ENCODE data around the gene HSPA12A.

Gene HSPA12A

DNA sequence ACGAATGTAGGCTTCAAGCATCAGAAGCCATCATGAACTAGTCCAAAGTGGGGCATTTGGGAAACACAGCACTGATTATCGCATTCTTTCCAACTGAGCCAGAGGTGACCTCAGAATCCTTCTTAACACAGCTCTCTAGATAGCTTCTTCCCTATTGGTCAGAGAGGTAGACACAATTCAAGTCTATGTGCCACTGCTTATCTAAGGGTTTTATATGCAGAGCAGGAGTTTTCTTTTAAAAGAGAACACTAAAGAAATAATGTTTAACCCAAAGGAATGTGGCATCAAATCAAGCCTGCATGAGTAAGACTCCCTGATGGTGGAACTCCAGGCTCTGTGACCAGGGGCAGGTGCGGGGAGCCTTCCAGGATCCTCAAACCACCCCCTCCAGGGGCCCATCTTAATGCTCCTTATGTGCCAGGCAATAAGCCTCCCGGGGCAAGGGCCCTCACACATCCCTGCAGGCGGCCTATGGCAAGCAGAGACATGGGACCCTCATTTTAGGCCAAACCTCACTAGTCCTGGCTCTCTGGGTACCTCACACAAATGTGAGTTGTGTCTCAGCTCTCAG, 13.8 kb downstream of the HSPA12A start:
- Histone ChIP-seq H3K18ac (ENCODE audit: low read length) (no peak overlapping the region), H3K4me1 (ENCODE audit: control insufficient read depth in 1 of 2, insufficient read depth in 2 of 2, low read length in 2 of 2) (no peaks in the 10 kb centered on the region), H4K8ac (ENCODE audit: low read depth, low read length) (no peak overlapping the region), H4K12ac (ENCODE audit: low read depth, low read length) (no peak overlapping the region), H3K4ac (ENCODE audit: low read depth, low read length) (no peak overlapping the region), H2AK5ac (ENCODE audit: low read length) (no peak overlapping the region), H3K9me3 (ENCODE audit: insufficient read depth, low read depth, low read length) (no peaks in the 10 kb centered on the region), H3K79me1 (ENCODE audit: low read length) (no peaks in the 10 kb centered on the region), H3K14ac (ENCODE audit: low read length) (no peak overlapping the region), H3K27me3 (ENCODE audit: insufficient read depth, low read length) (no peaks in the 10 kb centered on the region), H3K27ac (ENCODE audit: low read depth, low read length) (no peak overlapping the region), H4K91ac (ENCODE audit: low read depth, low read length) (no peak overlapping the region), H3K4me2 (ENCODE audit: low read length) (no peak overlapping the region), H3K4me3 (ENCODE audit: low read depth, low read length) (no peak overlapping the region), H3K9ac (ENCODE audit: low read length) (no peak overlapping the region), H3K36me3 (ENCODE audit: control insufficient read depth in 1 of 2, insufficient read depth in 2 of 2, low read length in 2 of 2) (no peaks in the 10 kb centered on the region), H3K23ac (ENCODE audit: low read length) (no peak overlapping the region), H2BK12ac (ENCODE audit: low read length) (no peak overlapping the region), H3K79me2 (ENCODE audit: control insufficient read depth, insufficient read depth, low read length, poor library complexity) (no peaks in the 10 kb centered on the region), H2BK5ac (ENCODE audit: low read depth, low read length, poor library complexity) (no peak overlapping the region), H2BK120ac (ENCODE audit: insufficient read depth, low read length, poor library complexity) (no peak overlapping the region), H2AFZ (ENCODE audit: insufficient read depth, low read length, poor library complexity) (no peak overlapping the region)
- no peak for DNase-seq
- WGBS (ENCODE audit: extremely low coverage, insufficient coverage, insufficient read length) = no CpG with 5 or more reads among the region's 5 CpGs

DNA sequence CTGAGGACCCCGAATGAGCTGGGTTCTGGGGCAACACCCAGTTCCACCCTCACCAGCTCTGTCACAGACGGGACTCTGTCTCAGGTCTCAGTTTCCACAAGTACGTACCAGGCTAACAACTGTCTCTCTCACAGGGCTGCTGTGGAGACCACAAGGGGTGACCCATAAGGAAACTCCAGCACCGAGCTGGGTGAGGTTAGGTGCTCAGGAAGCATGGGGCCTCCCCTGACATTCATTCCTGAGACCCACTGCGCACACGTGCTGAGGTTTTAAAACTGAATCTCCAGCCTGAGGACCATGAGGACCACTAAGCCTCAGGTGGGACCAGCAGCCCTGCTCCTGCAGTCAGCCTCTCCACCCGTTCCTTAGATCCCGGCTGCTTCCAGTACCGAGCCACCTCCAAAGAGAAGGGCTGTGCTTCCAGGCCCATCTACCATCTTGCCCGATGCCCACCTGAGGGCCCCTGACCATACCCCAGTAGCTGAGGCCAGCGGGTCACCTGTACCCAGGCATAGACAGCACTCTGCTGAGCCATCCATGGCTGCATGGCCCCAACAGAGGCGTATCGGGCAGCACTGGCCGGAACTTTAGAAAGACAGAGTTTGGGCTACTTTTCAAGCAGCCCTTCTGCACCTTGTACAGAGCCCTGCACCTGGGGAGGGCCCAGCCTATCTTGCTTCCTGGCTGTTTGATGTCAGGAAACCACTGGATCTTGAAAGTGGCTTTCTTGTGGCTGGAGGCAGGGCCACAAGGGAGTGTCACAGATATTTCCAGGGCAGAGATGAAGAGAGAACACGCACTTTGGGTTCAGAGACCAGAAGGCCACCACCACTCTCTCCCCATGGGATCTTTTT, 18.7 kb downstream of the HSPA12A start:
- Histone ChIP-seq H2BK120ac (ENCODE audit: insufficient read depth, low read length, poor library complexity) (no peak overlapping the region), H3K4ac (ENCODE audit: low read depth, low read length) (no peak overlapping the region), H3K4me2 (ENCODE audit: low read length) (no peak overlapping the region), H3K27me3 (ENCODE audit: insufficient read depth, low read length) (no peaks in the 10 kb centered on the region), H3K9me3 (ENCODE audit: insufficient read depth, low read depth, low read length) (no peaks in the 10 kb centered on the region), H3K79me1 (ENCODE audit: low read length) (no peaks in the 10 kb centered on the region), H3K4me3 (ENCODE audit: low read depth, low read length) (no peak overlapping the region), H2AK5ac (ENCODE audit: low read length) (no peak overlapping the region), H4K8ac (ENCODE audit: low read depth, low read length) (no peak overlapping the region), H2AFZ (ENCODE audit: insufficient read depth, low read length, poor library complexity) (no peak overlapping the region), H3K14ac (ENCODE audit: low read length) (no peak overlapping the region), H3K18ac (ENCODE audit: low read length) (no peak overlapping the region), H4K91ac (ENCODE audit: low read depth, low read length) (no peak overlapping the region), H2BK5ac (ENCODE audit: low read depth, low read length, poor library complexity) (no peak overlapping the region), H3K79me2 (ENCODE audit: control insufficient read depth, insufficient read depth, low read length, poor library complexity) (no peaks in the 10 kb centered on the region), H3K36me3 (ENCODE audit: control insufficient read depth in 1 of 2, insufficient read depth in 2 of 2, low read length in 2 of 2) (no peaks in the 10 kb centered on the region), H4K12ac (ENCODE audit: low read depth, low read length) (no peak overlapping the region), H3K4me1 (ENCODE audit: control insufficient read depth in 1 of 2, insufficient read depth in 2 of 2, low read length in 2 of 2) (no peaks in the 10 kb centered on the region), H3K9ac (ENCODE audit: low read length) (no peak overlapping the region), H3K23ac (ENCODE audit: low read length) (no peak overlapping the region), H2BK12ac (ENCODE audit: low read length) (no peak overlapping the region), H3K27ac (ENCODE audit: low read depth, low read length) (no peak overlapping the region)
- no peak for DNase-seq
- WGBS (ENCODE audit: extremely low coverage, insufficient coverage, insufficient read length) = no CpG with 5 or more reads among the region's 15 CpGs

DNA sequence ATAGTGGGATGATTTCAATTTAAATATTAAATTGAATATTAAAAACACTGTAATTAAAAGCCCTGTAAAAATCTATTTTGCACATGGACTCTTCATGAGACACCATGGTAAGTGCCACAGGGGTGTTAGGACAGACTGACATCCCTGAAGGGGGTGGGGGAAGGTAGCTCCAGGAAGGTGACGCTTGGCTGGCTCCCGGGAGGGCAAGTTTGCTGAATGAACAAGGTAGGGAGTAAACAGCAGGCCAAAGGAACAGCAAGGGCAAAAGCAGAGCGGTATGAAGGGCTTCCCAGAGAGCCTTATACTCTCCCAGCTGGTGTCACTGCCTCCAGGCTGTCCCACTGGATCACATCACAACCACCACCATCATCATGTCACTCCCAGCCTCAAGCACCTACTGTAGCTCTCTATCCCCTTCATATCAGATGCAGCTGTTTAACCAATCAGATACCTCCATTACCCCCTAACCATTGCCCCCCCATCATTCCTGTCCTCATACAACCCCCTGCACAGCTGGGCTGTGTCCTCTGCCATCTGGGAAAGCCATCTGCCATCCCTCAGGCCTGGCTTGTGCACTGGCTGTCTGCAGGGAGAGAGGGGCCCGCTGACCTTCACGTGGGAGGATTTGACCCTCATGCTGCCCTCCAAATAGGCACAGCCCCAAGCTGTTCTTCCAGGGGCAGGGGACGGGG, 19.5 kb downstream of the HSPA12A start:
- Histone ChIP-seq H2AFZ (ENCODE audit: insufficient read depth, low read length, poor library complexity) (no peak overlapping the region), H4K12ac (ENCODE audit: low read depth, low read length) (no peak overlapping the region), H3K79me2 (ENCODE audit: control insufficient read depth, insufficient read depth, low read length, poor library complexity) (no peaks in the 10 kb centered on the region), H3K14ac (ENCODE audit: low read length) (no peak overlapping the region), H3K36me3 (ENCODE audit: control insufficient read depth in 1 of 2, insufficient read depth in 2 of 2, low read length in 2 of 2) (no peaks in the 10 kb centered on the region), H3K4ac (ENCODE audit: low read depth, low read length) (no peak overlapping the region), H3K4me2 (ENCODE audit: low read length) (no peak overlapping the region), H3K23ac (ENCODE audit: low read length) (no peak overlapping the region), H3K79me1 (ENCODE audit: low read length) (no peaks in the 10 kb centered on the region), H3K9me3 (ENCODE audit: insufficient read depth, low read depth, low read length) (no peaks in the 10 kb centered on the region), H4K8ac (ENCODE audit: low read depth, low read length) (no peak overlapping the region), H3K18ac (ENCODE audit: low read length) (no peak overlapping the region), H3K27me3 (ENCODE audit: insufficient read depth, low read length) (no peaks in the 10 kb centered on the region), H2BK5ac (ENCODE audit: low read depth, low read length, poor library complexity) (no peak overlapping the region), H3K4me3 (ENCODE audit: low read depth, low read length) (no peak overlapping the region), H2AK5ac (ENCODE audit: low read length) (no peak overlapping the region), H2BK12ac (ENCODE audit: low read length) (no peak overlapping the region), H3K9ac (ENCODE audit: low read length) (no peak overlapping the region), H2BK120ac (ENCODE audit: insufficient read depth, low read length, poor library complexity) (no peak overlapping the region), H4K91ac (ENCODE audit: low read depth, low read length) (no peak overlapping the region), H3K27ac (ENCODE audit: low read depth, low read length) (no peak overlapping the region), H3K4me1 (ENCODE audit: control insufficient read depth in 1 of 2, insufficient read depth in 2 of 2, low read length in 2 of 2) (no peaks in the 10 kb centered on the region)
- DNase-seq = no peak
- WGBS (ENCODE audit: extremely low coverage, insufficient coverage, insufficient read length) = no CpG with 5 or more reads among the region's 6 CpGs

DNA sequence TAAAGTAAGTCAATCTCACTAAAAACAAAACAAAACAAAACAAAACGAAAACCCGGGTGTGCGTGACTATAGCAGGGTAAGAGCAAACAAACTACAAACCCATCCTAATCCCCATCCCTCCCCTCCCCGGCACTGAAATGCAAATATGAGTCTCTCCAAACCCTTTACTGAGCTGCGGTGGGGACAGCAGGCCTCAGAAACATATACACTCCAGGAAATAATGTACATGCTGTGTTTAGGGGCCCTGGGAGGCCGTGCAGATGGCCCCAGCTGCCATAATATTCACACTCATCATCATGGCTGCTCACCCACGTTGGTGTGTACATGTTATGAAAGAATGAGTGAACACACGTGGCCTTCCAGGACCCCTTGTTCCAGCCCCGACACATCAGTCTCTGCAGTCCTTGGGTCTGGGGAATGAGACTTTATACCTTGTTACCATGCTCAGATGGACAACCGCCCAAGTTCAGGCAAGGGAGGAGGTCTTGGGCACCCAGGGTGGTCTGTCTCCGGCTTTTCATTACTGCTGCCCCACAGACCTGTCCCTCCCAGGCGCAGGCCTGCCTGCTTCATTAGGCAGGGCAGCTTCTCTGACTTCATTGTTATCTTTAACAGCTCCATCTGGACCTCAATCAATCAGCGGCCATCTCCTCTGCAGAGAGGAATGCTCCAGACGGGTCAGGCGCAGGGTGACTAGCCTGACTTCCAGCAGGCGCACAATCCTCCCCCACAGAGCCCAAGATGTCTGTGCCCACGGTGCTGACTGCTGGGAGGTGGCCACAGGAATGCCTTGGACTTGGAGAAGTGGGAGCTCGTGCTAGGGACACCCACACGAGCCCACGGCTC, 20.6 kb downstream of the HSPA12A start:
- H2BK12ac ChIP-seq (ENCODE audit: low read length) = no peak overlapping the region
- H3K27me3 ChIP-seq (ENCODE audit: insufficient read depth, low read length) = no peaks in the 10 kb centered on the region
- no peaks in the 10 kb centered on the region for H3K9me3 ChIP-seq (ENCODE audit: insufficient read depth, low read depth, low read length)
- H2BK120ac ChIP-seq (ENCODE audit: insufficient read depth, low read length, poor library complexity) = no peak overlapping the region
- H3K4ac ChIP-seq (ENCODE audit: low read depth, low read length) = no peak overlapping the region
- no peak overlapping the region for H4K12ac ChIP-seq (ENCODE audit: low read depth, low read length)
- no peaks in the 10 kb centered on the region for H3K36me3 ChIP-seq (ENCODE audit: control insufficient read depth in 1 of 2, insufficient read depth in 2 of 2, low read length in 2 of 2)
- no peak overlapping the region for H3K4me2 ChIP-seq (ENCODE audit: low read length)
- H3K4me3 ChIP-seq (ENCODE audit: low read depth, low read length) = no peak overlapping the region
- H3K79me1 ChIP-seq (ENCODE audit: low read length) = no peaks in the 10 kb centered on the region
- no CpG with 5 or more reads among the region's 20 CpGs for WGBS (ENCODE audit: extremely low coverage, insufficient coverage, insufficient read length)
- H3K4me1 ChIP-seq (ENCODE audit: control insufficient read depth in 1 of 2, insufficient read depth in 2 of 2, low read length in 2 of 2) = no peaks in the 10 kb centered on the region
- no peak overlapping the region for H2AFZ ChIP-seq (ENCODE audit: insufficient read depth, low read length, poor library complexity)
- DNase-seq = no peak
- no peak overlapping the region for H3K18ac ChIP-seq (ENCODE audit: low read length)
- no peak overlapping the region for H2BK5ac ChIP-seq (ENCODE audit: low read depth, low read length, poor library complexity)
- H4K8ac ChIP-seq (ENCODE audit: low read depth, low read length) = no peak overlapping the region
- no peak overlapping the region for H4K91ac ChIP-seq (ENCODE audit: low read depth, low read length)
- no peak overlapping the region for H3K27ac ChIP-seq (ENCODE audit: low read depth, low read length)
- H3K79me2 ChIP-seq (ENCODE audit: control insufficient read depth, insufficient read depth, low read length, poor library complexity) = no peaks in the 10 kb centered on the region
- no peak overlapping the region for H3K23ac ChIP-seq (ENCODE audit: low read length)
- no peak overlapping the region for H2AK5ac ChIP-seq (ENCODE audit: low read length)
- no peak overlapping the region for H3K14ac ChIP-seq (ENCODE audit: low read length)
- H3K9ac ChIP-seq (ENCODE audit: low read length) = no peak overlapping the region
